NCI-H524 (cell line): ENCODE data around the gene MRPS23.

Experiments
- DNase-seq, 2 experiments: peaks; one replicate each; lab custom pipeline; 2025; lab: John Stamatoyannopoulos, UW

Gene MRPS23

DNA sequence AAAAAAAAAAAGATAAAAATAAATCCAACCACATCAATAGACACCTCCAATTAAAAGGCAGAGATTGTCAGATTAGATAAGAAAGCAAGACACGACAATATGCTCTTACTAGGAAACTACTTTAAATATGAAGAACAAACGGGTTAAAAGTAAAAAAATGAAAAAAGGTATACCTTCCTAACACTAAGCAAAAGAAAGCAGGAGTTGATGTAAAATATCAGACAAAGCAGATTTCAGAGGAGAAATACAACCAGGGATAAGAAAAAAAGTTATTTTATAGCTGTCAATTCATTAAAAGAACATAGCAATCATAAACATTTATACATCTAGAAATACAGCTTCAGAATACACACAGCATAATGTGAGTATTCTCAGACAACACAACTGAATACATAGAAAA is 55.0 kb downstream of the MRPS23 start:
- no peak for DNase-seq

DNA sequence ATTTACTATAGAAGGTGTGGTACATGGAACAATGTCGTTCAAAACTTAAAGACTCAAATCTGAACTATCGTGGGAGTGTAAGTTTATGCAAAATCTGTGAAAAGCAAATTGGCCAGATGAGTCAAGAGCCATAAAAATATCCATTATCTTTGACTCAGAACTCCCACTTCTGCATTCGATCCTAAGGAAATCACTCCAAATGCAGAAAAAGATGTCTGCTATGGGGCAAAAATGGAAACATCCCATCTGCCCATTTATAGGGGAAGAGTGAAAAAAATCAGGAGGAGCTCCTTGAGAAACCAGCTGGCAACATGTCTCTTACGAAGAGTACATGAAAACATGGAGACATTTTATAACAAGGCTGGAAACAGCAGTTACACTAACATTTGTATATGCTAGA is 61.1 kb downstream of the MRPS23 start:
- DNase-seq, result peak in 1 of 2 experiments; percentile 18

- no peak for DNase-seq
These were observed 64.8 kb downstream of the MRPS23 start for GRCh38 chr17:57785022-57785421.
